ENCODE measurements around the gene PAQR4.

Gene PAQR4

DNA sequence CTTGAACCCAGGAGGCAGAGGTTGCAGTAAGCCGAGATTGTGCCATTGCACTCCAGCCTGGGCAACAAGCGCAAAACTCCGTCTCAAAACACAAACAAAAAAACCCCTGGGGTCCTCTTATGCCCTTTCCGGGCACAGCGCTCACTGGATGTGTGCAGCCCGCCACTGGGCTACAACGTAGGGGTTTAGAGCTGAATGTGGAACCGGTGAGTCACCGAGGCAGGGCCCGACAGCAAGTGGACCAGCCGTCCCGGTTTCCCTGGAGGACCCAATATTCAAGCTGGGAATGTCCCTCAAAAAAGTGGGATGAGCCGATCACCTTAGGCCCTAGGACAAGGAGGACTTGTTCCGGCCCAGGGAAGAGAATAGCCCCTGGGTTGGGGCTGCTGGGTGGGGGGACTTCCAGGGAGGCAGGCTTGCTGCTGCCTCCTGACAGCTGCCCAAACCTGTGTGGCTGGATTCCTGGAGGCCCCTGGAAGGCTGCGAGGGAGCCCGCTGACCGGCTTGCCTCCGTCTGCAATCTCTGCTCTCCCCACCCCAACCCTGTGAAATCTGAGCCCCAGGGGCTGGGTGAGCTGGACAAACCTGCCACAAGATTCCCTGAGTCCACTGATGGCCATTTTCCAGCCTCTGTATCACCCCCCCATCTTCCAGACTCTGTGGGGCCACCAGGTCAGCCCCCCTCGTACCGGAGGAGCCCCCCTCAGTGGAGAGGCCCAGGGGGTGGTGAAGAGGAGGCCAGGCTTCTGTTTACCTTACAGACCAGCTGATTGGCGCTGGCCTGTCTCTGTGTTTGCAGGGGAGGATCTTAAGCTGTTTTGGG is 40.6 kb downstream of the PAQR4 start:
- no peaks in the 10 kb centered on the region for H3K9me3 ChIP-seq
- H3K36me3 ChIP-seq = no peaks in the 10 kb centered on the region
- H4K20me1 ChIP-seq = peaks cover 13% of the 10 kb centered on the region; the same call in 1 of the 2 replicates
- no peak overlapping the region for H3K27ac ChIP-seq
- H3K4me2 ChIP-seq = no peak overlapping the region
- TF ChIP-seq Cebpa-rat (IDR thresholded peaks at IDR 0.05) = no peak
- H3K9ac ChIP-seq = no peak overlapping the region
- H3K27me3 ChIP-seq = peaks cover 87% of the 10 kb centered on the region
- no peak overlapping the region for H3K4me3 ChIP-seq
- peaks cover 46% of the 10 kb centered on the region for H3K4me1 ChIP-seq

DNA sequence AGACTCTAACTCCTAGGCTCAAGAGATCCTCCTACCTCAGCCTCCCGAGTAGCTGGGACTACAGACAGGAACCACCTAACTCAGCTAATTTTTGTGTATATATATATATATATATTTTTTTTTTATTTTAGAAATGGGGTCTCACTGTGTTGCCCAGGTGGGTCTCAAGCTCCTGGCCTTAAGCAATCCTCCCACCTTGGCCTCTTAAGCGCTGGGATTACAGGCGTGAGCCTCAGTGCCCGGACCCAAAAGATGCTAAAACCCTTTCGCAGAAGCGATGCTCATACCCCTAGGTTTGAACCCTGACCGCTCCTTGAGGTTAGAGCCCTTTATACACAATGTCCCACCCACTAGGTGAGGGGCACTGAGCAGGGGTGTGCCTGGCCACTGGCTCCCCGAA is 41.4 kb downstream of the PAQR4 start:
- Histone ChIP-seq H3K9ac (no peak overlapping the region), H3K36me3 (no peaks in the 10 kb centered on the region), H3K4me3 (no peak overlapping the region), H3K27ac (no peak overlapping the region), H3K27me3 (peaks cover 81% of the 10 kb centered on the region), H4K20me1 (peaks cover 13% of the 10 kb centered on the region; the same call in 1 of the 2 replicates), H3K4me2 (no peak overlapping the region), H3K4me1 (peaks cover 46% of the 10 kb centered on the region), H3K9me3 (no peaks in the 10 kb centered on the region)
- no peak for TF ChIP-seq Cebpa-rat (IDR thresholded peaks at IDR 0.05)

DNA sequence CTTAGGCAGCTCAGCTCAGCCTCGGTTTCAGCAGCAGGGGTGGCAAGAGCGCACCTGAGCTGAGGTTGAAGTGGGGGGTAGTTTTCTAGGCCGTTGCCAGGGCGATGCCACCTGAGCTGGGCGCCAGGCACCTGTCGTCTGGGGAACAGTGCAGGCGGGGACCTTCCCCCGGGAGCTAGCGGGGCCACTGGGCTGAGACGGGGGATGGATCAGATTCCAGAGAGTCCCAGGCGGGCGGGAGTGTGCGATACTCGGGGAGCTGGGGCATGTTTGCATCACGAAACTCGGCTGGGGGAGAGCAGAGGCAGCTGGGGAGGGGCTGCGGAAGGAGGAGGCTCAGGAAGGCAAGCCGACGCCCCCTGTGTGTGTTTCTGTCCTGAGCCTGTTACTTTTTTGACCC is 43.1 kb downstream of the PAQR4 start:
- Histone ChIP-seq H3K27ac (no peak overlapping the region), H3K4me1 (peaks cover 37% of the 10 kb centered on the region), H3K9me3 (no peaks in the 10 kb centered on the region), H3K9ac (no peak overlapping the region), H3K4me3 (no peak overlapping the region), H3K27me3 (peaks cover 66% of the 10 kb centered on the region), H3K4me2 (peak overlapping the region; percentile 59), H4K20me1 (peaks cover 13% of the 10 kb centered on the region; the same call in 1 of the 2 replicates), H3K36me3 (no peaks in the 10 kb centered on the region)
- no peak for TF ChIP-seq Cebpa-rat (IDR thresholded peaks at IDR 0.05)

DNA sequence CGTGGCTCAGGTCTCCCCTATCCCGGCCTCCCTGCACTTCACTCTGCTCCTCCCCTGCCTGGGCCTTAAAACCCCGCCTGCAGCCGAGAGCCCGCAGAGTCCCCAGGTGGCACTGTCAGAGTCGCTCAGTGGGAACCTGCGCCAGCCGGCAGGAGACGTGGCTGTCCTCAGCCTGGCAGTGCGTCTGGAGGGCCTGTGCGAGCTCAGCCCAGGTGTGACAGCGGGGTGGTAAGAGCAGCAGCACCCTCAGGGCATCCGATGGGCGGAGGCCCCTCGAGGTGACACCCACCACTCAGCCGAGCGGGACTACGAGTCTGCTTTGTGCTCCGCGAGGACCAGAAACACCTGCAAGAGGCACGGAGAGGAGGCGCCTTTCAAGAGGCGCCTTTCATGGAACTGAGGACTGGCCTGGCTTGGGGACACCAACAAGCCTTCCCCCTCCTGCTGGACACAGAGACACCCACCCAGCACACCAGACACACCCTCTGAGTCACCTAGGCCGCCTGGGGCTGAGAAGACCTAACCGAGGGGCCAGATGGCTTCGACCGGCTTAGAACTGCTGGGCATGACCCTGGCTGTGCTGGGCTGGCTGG is 43.8 kb downstream of the PAQR4 start, which contains the start of gene CLDN9:
Gene CLDN9 (plus strand): TSS at position 96 of the 593 bp plus-strand sequence. CDS start 440 bp downstream, at position 536.
- peaks cover 62% of the 10 kb centered on the region for H3K27me3 ChIP-seq
- H3K9me3 ChIP-seq = no peaks in the 10 kb centered on the region
- no peak within 1 kb of the TSS for H3K4me3 ChIP-seq
- peaks cover 32% of the 10 kb centered on the region for H3K4me1 ChIP-seq
- no peak within 1 kb of the TSS for H3K9ac ChIP-seq
- no peaks in the 10 kb centered on the region for H3K36me3 ChIP-seq
- H3K4me2 ChIP-seq = peak within 1 kb of the TSS; percentile 59
- no peak within 1 kb of the TSS for H3K27ac ChIP-seq
- H4K20me1 ChIP-seq = peaks cover 13% of the 10 kb centered on the region; the same call in 1 of the 2 replicates
- TF ChIP-seq Cebpa-rat (IDR thresholded peaks at IDR 0.05) = no peak

DNA sequence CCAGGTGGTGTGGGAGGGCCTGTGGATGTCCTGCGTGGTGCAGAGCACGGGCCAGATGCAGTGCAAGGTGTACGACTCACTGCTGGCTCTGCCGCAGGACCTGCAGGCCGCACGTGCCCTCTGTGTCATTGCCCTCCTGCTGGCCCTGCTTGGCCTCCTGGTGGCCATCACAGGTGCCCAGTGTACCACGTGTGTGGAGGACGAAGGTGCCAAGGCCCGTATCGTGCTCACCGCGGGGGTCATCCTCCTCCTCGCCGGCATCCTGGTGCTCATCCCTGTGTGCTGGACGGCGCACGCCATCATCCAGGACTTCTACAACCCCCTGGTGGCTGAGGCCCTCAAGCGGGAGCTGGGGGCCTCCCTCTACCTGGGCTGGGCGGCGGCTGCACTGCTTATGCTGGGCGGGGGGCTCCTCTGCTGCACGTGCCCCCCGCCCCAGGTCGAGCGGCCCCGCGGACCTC is 44.4 kb downstream of the PAQR4 start:
- H3K27ac ChIP-seq = no peak overlapping the region
- no peak overlapping the region for H3K4me2 ChIP-seq
- H4K20me1 ChIP-seq = peaks cover 13% of the 10 kb centered on the region; the same call in 1 of the 2 replicates
- H3K9me3 ChIP-seq = no peaks in the 10 kb centered on the region
- TF ChIP-seq Cebpa-rat (IDR thresholded peaks at IDR 0.05) = no peak
- peaks cover 62% of the 10 kb centered on the region for H3K27me3 ChIP-seq
- peaks cover 30% of the 10 kb centered on the region for H3K4me1 ChIP-seq
- no peak overlapping the region for H3K9ac ChIP-seq
- H3K4me3 ChIP-seq = no peak overlapping the region
- H3K36me3 ChIP-seq = no peaks in the 10 kb centered on the region

DNA sequence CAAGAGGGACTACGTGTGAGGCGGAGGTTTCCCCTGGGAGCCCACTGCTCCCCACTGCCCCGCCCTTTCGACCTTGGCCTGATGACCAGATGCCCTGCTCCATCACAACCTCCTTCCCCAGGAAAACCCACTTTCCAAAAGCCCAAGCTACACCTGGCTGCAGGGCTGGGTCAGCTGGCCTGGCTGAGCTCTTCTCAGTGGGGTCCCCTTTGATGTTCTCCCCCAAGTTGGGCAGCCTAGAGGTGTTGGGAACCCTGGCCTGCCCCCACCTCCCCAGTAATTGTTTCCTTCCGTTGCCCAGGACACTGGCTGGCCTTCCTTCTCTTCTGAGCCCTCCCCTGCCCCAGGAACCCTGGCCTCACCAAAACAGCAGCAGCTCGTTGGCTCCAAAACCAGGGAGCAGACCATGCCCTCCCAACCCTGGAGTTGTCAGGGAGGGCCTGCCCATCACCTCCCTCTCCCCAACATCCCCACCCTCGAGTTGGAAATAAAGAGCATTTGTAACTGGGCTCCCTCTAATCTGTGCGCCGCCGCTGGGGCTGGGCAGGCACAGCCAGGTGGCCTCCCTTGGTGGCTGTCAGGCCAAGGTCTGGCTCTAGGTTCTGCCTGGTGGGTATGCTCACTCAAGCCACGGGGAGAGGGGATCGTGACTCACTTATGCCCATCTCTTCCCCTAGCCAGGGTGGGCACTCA is 45.0 kb downstream of the PAQR4 start:
- H3K4me1 ChIP-seq = peaks cover 25% of the 10 kb centered on the region
- peaks cover 13% of the 10 kb centered on the region; the same call in 1 of the 2 replicates for H4K20me1 ChIP-seq

DNA sequence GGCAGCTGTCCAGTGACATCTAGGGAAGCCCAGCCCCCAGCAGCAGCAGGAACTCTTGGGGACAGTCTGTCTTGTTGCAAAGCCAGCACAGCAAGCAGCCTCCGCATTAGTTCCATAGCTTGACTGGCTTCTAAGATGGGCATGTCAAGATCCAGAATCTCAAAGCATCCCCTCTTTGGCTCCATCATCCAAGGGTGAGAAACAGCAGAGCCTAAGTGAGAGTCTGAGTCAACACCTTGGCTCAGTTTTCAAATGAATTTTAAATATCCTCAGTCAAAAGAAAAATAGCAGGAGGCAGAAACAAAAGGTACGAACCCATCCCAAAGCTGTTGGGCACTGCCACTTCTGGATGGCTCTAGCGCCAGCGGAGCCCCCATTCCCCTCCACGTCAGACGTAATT is 45.8 kb downstream of the PAQR4 start:
- H3K4me3 ChIP-seq = no peak overlapping the region
- no peak overlapping the region for H3K27ac ChIP-seq
- no peak for TF ChIP-seq Cebpa-rat (IDR thresholded peaks at IDR 0.05)
- H3K27me3 ChIP-seq = peaks cover 60% of the 10 kb centered on the region
- H4K20me1 ChIP-seq = peaks cover 13% of the 10 kb centered on the region; the same call in 1 of the 2 replicates
- H3K4me2 ChIP-seq = no peak overlapping the region
- H3K36me3 ChIP-seq = no peaks in the 10 kb centered on the region
- H3K9ac ChIP-seq = no peak overlapping the region
- H3K9me3 ChIP-seq = no peaks in the 10 kb centered on the region
- peaks cover 32% of the 10 kb centered on the region for H3K4me1 ChIP-seq

More for the DNA sequence above, 45.0 kb downstream of the PAQR4 start:
- TF ChIP-seq Cebpa-rat (IDR thresholded peaks at IDR 0.05) = no peak
- H3K4me2 ChIP-seq = no peak overlapping the region
- peaks cover 64% of the 10 kb centered on the region for H3K27me3 ChIP-seq
- no peak overlapping the region for H3K27ac ChIP-seq
- no peak overlapping the region for H3K9ac ChIP-seq
- no peak overlapping the region for H3K4me3 ChIP-seq
- H3K9me3 ChIP-seq = no peaks in the 10 kb centered on the region
- no peaks in the 10 kb centered on the region for H3K36me3 ChIP-seq

DNA sequence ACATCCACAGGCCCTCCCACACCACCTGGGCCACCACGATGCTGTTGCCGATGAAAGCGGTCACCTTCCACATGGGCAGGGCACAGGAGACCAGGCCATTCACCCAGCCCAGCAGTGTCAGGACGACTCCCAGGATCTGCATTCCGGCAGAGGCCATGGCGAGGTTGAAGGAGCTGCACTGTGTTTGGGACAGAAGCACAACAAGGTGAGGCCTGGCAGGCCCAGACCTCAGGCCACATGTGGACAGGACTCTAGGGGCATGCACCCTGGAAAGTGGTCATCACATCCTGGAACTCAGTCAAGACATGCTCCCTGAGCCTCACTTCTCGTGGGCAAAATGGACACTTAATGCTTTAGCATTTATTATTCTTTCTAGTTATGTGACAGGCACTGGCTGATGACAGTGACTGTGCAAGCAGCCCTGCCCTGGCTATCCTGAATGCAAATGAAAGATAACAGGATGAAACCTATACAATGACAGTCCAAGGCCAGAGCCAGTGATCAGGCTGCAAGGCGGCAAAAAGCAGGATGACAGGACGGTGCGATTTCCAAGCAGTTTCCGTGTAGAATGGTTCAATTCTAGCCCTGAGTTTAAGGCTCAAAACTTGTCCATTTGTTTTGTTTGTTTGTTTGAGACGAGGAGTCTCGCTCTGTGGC is 46.8 kb downstream of the PAQR4 start:
- H3K36me3 ChIP-seq = no peaks in the 10 kb centered on the region
- peaks cover 13% of the 10 kb centered on the region for H4K20me1 ChIP-seq
- peaks cover 63% of the 10 kb centered on the region for H3K27me3 ChIP-seq
- no peak overlapping the region for H3K4me3 ChIP-seq
- H3K9me3 ChIP-seq = no peaks in the 10 kb centered on the region
- H3K9ac ChIP-seq = no peak overlapping the region
- no peak overlapping the region for H3K4me2 ChIP-seq
- H3K27ac ChIP-seq = no peak overlapping the region
- H3K4me1 ChIP-seq = peaks cover 40% of the 10 kb centered on the region
- no peak for TF ChIP-seq Cebpa-rat (IDR thresholded peaks at IDR 0.05)

DNA sequence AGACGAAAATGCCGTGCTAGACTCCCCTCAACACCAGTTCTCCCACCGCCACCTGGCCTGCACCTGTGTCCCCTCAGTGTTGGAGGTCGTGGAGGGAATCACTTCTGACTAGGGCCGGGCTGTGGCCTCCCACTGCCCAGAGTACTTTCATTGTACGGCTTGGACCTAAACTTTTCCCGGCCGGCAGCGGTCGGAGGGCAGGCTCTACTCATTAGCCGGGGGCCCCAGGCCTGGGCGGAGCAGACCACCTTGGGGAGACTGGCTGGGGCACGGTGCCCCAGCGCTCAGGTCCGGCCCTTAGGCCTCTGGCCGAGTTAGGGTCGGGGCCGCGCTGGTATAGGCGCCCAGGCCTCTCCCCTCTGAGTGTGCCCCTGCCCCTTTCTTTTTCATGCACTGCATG is 48.2 kb downstream of the PAQR4 start:
- Histone ChIP-seq H3K4me3 (no peak overlapping the region), H3K4me2 (no peak overlapping the region), H3K4me1 (peaks cover 47% of the 10 kb centered on the region), H3K9me3 (no peaks in the 10 kb centered on the region), H3K27me3 (peaks cover 58% of the 10 kb centered on the region), H3K9ac (no peak overlapping the region), H4K20me1 (peaks cover 25% of the 10 kb centered on the region), H3K36me3 (no peaks in the 10 kb centered on the region), H3K27ac (no peak overlapping the region)
- no peak for TF ChIP-seq Cebpa-rat (IDR thresholded peaks at IDR 0.05)

Data from BLaER1 (cell line).